ENCODE data around the gene SLC38A7. TPM values are rescaled to one million over a fixed set of nuclear protein-coding genes. Genes with fewer than 3 reads are reported as not detected.

The SLC38A7 gene
- total RNA-seq, 6 donors from 2014 or later, result 6.5 to 34.6 (median 22.4) TPM

DNA sequence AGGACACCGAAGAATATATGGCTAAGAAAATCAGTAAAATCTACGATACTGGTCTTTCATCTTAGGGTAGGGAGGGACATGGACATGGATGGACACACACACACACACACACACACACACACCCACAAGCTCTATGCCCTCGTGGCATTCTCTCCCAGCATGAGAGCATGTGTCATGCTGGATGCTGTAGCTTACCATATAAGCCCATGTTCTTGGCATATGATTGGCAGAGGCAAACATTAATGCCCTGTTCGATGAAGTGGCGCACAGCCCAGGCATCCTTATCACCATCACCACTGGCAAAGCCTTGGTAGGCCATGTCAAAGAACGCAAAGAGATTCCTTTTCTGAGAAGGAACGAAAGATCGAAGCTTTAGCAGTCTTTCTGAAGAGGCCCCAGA lies 31.9 kb upstream of the SLC38A7 start:
- no peaks in the 10 kb centered on the region for H3K27me3 ChIP-seq
- ATAC-seq (ENCODE audit: low FRiP score in 2 of 2) (no peak), DNase-seq (no peak)
- TF ChIP-seq EP300 (IDR thresholded peaks at IDR 0.05) (no peak), POLR2AphosphoS5 (IDR thresholded peaks at IDR 0.05) (no peak), POLR2A (IDR thresholded peaks at IDR 0.05) (no peak)
- TF ChIP-seq, protein P1, sequence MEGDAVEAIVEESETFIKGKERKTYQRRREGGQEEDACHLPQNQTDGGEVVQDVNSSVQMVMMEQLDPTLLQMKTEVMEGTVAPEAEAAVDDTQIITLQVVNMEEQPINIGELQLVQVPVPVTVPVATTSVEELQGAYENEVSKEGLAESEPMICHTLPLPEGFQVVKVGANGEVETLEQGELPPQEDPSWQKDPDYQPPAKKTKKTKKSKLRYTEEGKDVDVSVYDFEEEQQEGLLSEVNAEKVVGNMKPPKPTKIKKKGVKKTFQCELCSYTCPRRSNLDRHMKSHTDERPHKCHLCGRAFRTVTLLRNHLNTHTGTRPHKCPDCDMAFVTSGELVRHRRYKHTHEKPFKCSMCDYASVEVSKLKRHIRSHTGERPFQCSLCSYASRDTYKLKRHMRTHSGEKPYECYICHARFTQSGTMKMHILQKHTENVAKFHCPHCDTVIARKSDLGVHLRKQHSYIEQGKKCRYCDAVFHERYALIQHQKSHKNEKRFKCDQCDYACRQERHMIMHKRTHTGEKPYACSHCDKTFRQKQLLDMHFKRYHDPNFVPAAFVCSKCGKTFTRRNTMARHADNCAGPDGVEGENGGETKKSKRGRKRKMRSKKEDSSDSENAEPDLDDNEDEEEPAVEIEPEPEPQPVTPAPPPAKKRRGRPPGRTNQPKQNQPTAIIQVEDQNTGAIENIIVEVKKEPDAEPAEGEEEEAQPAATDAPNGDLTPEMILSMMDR (IDR thresholded peaks at IDR 0.05), result no peak
- H3K36me3 ChIP-seq, result peaks cover 38 to 97% (median 63%) of the 10 kb centered on the region in 4 donors
- H3K4me1 ChIP-seq, result no peaks in the 10 kb centered on the region
- H3K9me3 ChIP-seq, result no peaks in the 10 kb centered on the region
- no peak overlapping the region for H3K4me3 ChIP-seq
- H3K27ac ChIP-seq, result no peak overlapping the region
- WGBS, 2 donors, result 88 to 89% methylated on average over 8 of the region's 8 CpGs

DNA sequence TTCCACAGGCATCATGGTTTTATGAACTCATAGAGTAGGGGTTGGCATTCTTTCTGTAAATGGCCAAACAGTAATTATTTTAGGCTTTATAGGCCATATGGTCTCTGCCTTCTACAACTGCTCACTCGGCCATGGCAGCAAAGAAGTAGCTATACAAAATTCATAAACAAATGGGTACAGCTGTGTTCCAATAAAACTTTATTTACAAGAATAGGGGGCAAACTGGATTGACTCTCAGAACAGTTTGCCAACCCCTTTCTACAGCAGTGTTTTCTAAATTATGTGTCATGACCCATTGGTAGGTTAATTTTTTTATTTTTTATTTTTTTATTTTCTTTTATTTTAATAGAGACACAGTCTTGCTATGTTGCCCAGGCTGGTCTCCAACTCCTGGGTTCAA lies 29.2 kb upstream of the SLC38A7 start:
- no peak for DNase-seq
- TF ChIP-seq, protein P1 (IDR thresholded peaks at IDR 0.05), result no peak
- TF ChIP-seq POLR2AphosphoS5 (IDR thresholded peaks at IDR 0.05), result no peak
- no peak for TF ChIP-seq POLR2A (IDR thresholded peaks at IDR 0.05)
- no peak for TF ChIP-seq EP300 (IDR thresholded peaks at IDR 0.05)
- no peaks in the 10 kb centered on the region for H3K4me1 ChIP-seq
- H3K27ac ChIP-seq, result no peak overlapping the region
- no peaks in the 10 kb centered on the region for H3K9me3 ChIP-seq
- WGBS, 2 donors, result 89 to 100% methylated on average over 1 of the region's 1 CpG
- peaks cover 26 to 92% (median 56%) of the 10 kb centered on the region in 4 donors for H3K36me3 ChIP-seq
- no peak overlapping the region for H3K4me3 ChIP-seq
- ATAC-seq (ENCODE audit: low FRiP score in 2 of 2), result no peak
- no peaks in the 10 kb centered on the region for H3K27me3 ChIP-seq

DNA sequence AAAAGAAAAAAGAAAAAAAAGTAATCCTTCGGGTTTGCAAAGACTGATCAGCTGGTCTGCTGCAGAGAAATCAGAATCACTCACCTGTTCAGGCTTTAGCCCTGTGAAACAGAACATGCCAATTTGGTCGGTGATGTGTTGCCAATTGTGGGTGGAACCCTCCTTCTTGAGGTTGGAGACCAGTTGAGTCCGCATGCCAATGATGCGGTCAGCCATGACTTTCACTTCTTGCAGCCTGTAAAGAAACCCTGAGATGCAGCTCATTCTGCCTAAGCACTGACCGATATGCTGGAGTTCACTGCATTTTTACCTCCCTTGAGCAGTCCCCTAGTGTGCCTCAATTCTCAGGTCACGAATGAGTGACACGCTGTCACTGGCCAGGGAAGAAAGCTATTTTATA lies 24.8 kb upstream of the SLC38A7 start:
- no peak for TF ChIP-seq POLR2AphosphoS5 (IDR thresholded peaks at IDR 0.05)
- no peak for TF ChIP-seq EP300 (IDR thresholded peaks at IDR 0.05)
- TF ChIP-seq, protein P1 (IDR thresholded peaks at IDR 0.05), result no peak
- no peak for TF ChIP-seq POLR2A (IDR thresholded peaks at IDR 0.05)
- peaks cover 6 to 73% (median 36%) of the 10 kb centered on the region in 4 donors for H3K36me3 ChIP-seq
- H3K9me3 ChIP-seq, result no peaks in the 10 kb centered on the region
- no peak overlapping the region for H3K27ac ChIP-seq
- WGBS, 2 donors, result 94 to 96% methylated on average over 7 of the region's 7 CpGs
- DNase-seq (no peak), ATAC-seq (ENCODE audit: low FRiP score in 2 of 2) (no peak)
- no peaks in the 10 kb centered on the region for H3K27me3 ChIP-seq
- H3K4me1 ChIP-seq, result no peaks in the 10 kb centered on the region
- no peak overlapping the region for H3K4me3 ChIP-seq

DNA sequence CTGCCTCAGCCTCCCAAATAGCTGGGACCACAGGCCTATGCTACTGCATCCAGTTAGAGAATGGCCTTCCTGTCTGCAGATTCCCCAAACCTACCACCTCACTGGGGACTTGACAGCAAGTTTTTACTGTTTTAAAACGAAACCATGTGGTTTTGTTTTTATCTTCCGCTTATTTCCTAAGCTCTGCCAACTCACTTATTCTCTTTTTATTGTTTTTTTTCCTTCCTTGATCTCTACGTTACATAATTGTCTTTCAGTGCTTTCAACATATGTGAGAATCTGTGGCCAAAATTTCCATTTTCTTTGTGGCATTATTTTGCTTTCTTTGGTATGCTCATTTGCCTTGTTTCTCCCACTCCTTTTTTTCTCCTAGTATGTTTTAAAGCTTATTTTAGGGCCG lies 14.6 kb upstream of the SLC38A7 start:
- H3K36me3 ChIP-seq, result no peaks in the 10 kb centered on the region
- H3K4me1 ChIP-seq, result no peaks in the 10 kb centered on the region
- DNase-seq (no peak), ATAC-seq (ENCODE audit: low FRiP score in 2 of 2) (no peak)
- 73 to 79% methylated on average over 4 of the region's 4 CpGs for WGBS, 2 donors
- no peak overlapping the region for H3K27ac ChIP-seq
- no peak overlapping the region for H3K4me3 ChIP-seq
- TF ChIP-seq, protein P1 (IDR thresholded peaks at IDR 0.05), result no peak
- no peak for TF ChIP-seq EP300 (IDR thresholded peaks at IDR 0.05)
- no peak for TF ChIP-seq POLR2AphosphoS5 (IDR thresholded peaks at IDR 0.05)
- H3K27me3 ChIP-seq, result no peaks in the 10 kb centered on the region
- no peaks in the 10 kb centered on the region for H3K9me3 ChIP-seq

DNA sequence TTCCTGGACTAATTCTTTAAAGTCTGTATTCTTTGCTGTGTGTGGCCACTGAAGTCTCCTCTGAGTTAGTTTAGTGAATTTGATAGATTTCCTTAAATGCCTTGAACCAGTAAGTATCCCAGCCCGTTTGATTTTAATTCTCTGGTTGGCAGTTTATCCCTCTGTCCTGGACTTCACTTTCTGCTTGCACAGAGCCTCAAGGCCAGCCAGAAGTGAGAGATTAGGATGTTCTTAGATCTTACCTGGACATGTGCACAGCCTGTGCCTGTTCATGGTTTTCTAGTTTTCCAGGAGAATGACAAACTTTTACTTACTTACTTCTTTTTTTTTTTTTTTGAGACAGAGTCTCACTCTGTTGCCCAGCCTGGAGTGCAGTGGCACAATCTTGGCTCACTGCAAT lies 10.8 kb upstream of the SLC38A7 start:
- Histone ChIP-seq H3K27me3 (no peaks in the 10 kb centered on the region), H3K27ac (no peak overlapping the region), H3K4me1 (no peaks in the 10 kb centered on the region), H3K9me3 (peaks cover 0 to 5% (median 0%) of the 10 kb centered on the region in 4 donors), H3K36me3 (no peaks in the 10 kb centered on the region), H3K4me3 (no peak overlapping the region)
- 62 to 71% methylated on average over 1 of the region's 1 CpG for WGBS, 2 donors
- TF ChIP-seq POLR2AphosphoS5 (IDR thresholded peaks at IDR 0.05) (no peak), EP300 (IDR thresholded peaks at IDR 0.05) (no peak), POLR2A (IDR thresholded peaks at IDR 0.05) (no peak)
- TF ChIP-seq, protein P1 (IDR thresholded peaks at IDR 0.05), result no peak
- ATAC-seq (ENCODE audit: low FRiP score in 2 of 2), result no peak
- DNase-seq, result no peak
